ENCODE measurements around the gene SKOR1.

Gene SKOR1

GRCh38 chr15:67794832-67795574 is 30.3 kb upstream of the SKOR1 start:
- DNase-seq: no peak

DNA sequence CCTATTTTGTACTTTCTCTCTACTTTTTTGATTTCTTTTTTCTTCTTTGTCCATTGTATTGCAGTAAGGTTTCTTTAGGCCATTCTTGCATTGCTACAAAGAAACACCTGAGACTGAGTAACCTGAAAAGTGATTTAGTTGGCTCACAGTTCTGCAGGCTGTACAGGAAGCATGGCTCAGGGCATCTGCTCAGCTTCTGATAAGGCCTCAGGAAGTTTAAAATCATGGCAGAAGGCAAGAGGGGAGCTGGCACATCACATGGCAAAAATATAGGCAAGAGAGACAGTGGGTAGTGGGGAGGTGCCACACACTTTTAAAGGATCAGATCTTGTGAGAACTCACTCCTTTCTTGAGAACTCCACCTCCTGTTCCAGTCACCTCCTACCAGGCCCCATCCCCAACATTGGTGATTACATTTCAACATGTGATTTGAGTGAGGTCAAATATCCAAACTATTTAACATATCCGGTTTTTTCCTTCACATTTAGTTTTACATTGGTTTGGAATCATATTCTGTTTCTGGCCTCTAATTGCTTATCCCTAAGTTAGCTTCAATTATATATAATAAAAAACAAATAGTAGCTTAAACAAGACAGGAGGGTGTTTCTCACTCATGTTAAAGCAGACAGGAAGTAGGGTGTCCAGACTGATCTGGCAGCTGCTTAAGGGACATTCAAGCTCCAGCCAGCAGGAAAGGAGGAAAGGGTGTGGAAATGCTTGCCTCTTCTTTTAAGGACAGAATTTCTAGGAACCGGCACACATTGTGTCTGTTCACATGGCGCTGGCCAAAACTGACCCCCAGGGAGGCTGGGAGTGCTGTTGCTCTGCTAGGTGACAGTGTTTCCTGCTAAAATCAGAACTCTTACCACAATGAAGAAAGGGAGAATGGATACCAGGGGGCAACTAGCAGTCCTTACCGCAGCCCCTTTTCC is 28.8 kb upstream of the SKOR1 start:
- DNase-seq: no peak

GRCh38 chr15:67799801-67800205 is 25.5 kb upstream of the SKOR1 start:
- DNase-seq: no peak

DNA sequence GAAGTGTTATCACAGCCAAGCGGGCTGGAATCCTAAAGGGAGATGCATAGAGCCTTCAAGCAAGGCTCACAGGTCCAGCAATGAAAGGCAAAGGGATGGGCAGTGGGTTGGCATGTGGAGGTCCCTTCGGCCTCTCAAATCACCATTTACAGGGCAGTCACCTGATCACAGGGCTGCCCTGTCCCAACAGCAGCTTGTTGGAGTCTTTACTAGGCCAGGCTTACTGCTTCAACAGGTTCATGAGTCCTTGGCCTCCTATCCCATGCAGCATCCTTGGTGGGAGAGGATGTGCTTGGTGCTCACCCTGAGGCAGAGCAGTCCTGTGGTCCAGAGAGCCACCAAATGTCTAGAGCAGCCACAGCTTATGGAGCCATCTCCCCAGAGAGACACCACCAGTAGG is 24.2 kb upstream of the SKOR1 start:
- DNase-seq: no peak

DNA sequence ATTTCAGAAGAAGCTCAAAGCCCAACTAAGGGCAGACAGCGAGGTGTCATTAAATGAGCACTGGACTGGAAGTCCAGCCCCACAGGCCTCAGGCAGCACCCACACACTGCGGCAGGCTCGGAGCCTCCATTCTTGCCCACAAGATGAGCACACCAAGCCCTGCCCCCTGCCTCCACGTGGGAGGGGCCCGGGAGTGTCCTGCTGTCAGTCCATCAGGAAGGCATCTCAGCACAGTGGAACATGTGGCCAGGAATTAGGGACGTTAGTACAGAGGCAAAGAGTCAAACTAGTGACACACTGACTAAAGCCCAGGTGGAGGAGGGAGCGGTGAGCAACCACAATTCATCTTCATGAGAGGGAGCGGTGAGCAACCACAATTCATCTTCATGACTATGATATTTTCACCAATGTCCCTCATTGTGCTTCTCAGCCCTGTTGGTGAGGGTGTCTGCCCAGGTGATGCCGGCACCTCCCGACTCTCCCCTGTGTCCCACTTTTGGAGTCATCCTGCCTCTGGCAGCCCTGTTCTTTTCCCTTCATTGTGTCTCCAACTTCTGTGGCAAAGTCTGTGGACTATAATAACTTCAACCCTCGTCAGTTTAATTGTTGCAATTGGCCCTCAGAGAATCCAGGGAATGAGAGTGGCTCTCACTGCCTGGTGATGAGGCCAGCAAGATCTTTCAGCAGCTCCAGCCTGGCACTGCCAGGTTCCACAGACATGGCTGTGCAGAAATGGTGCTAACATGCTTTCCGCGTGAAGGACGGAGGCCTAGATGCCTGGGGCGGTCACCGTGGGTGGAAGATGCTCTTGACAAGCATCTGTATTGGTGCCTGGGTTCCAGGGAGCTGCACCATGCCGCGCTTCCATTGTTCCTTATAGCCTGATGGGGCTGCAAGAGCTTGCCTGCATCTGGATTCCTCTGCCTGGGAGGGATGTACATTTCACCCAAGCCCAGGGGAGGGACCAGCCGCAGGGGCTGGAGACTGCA is 23.1 kb upstream of the SKOR1 start:
- no peak for DNase-seq

- DNase-seq: no peak
Measured at GRCh38 chr15:67803299-67803698, 22.0 kb upstream of the SKOR1 start.

- peak; percentile 55 for DNase-seq
Measured at GRCh38 chr15:67803996-67804843, 21.1 kb upstream of the SKOR1 start.

GRCh38 chr15:67805008-67805665 is 20.2 kb upstream of the SKOR1 start:
- no peak for DNase-seq

DNA sequence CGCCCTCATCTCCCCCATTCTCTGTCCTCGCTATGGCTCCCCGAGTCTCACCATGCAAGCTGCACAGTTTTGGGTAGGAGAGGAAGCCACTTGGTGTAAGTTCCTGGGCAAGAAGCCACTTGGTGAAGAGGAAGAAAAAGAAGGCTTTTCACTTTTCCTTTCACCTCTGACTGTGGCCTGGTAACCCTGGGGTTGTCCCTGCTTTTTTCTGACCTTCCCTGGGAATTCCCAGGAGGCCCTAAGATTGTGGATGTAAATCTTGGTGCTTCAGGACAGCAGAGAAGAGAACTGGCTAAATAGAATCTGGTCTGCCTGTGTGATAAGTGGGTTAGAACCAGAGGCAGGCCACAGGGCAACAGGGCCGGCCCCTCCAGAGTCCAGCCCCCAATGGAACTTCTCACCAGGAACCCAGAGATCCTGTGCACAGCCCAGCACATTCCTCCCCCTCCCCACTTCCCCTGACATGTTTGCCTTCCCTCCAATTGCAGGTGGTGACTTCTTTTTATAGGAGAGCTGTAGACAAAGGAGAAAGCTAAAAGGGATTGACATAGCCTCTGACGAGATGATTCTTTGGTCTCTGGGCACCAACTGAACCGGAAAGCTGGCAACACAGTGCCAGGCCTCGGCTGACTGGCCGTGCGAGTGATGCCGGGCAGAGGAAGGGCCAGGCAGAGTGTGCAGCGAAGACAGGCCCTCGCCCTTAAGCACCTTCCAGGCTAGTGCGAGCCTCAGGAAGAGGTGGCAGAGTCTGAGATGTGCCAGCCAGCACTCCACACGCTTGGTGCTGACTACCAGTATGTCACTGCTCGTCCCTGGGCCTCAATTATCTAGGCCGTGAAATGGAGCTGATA is 19.4 kb upstream of the SKOR1 start:
- no peak for DNase-seq

- DNase-seq: no peak
Measured at GRCh38 chr15:67806536-67806935, 18.8 kb upstream of the SKOR1 start.

DNA sequence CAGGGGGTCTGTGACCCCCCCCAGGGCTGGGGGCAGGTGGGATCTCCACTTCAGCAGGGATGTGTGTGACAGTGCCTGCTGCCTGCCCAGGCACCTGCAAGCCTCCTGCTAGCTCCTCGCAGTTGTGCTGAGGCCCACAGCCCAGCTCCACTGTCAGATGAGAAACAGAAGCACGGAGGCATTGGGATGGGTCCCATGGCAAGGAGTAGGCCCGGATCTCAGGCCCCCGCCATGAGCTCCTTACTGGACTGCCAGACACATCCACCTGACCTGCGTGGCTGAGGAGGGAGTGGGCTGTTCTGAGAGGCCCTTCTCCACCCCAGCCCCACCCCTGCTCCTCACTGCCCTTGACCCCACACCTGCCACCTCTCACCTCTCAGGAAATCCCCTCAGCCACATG is 18.2 kb upstream of the SKOR1 start:
- no peak for DNase-seq

GRCh38 chr15:67807836-67808235 is 17.5 kb upstream of the SKOR1 start:
- DNase-seq: no peak

GRCh38 chr15:67808821-67809220 is 16.5 kb upstream of the SKOR1 start:
- DNase-seq: no peak

GRCh38 chr15:67809441-67809840 is 15.9 kb upstream of the SKOR1 start:
- DNase-seq: no peak

- DNase-seq: no peak
Measured at GRCh38 chr15:67809866-67810265, 15.4 kb upstream of the SKOR1 start.

GRCh38 chr15:67812241-67812644 is 13.1 kb upstream of the SKOR1 start:
- DNase-seq: no peak

DNA sequence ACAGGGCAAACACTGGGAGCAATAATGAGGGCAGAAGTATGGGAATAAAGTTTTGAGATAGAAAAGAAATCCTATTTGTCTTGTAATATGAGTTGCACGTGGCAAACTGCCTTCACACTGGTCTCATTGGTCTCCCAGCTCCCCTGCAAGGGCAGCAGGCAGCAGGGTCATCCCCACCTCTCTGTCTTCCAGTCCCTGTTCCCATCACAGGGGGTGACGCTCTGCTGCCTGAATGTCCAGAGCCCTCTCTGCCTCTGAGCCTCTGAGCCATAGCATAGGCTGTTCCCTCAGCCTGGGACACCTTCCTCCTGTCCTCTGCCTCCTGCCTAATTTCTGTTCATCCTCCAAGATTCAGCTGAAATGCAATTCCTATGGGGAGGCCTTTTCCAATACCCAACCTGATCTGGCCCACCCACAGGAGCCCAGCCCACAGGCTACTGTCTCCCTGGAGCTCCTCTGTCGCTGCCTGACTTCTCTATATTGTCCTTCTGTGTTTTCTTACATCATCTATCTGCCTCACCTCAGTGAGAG is 12.1 kb upstream of the SKOR1 start:
- DNase-seq: no peak

DNA sequence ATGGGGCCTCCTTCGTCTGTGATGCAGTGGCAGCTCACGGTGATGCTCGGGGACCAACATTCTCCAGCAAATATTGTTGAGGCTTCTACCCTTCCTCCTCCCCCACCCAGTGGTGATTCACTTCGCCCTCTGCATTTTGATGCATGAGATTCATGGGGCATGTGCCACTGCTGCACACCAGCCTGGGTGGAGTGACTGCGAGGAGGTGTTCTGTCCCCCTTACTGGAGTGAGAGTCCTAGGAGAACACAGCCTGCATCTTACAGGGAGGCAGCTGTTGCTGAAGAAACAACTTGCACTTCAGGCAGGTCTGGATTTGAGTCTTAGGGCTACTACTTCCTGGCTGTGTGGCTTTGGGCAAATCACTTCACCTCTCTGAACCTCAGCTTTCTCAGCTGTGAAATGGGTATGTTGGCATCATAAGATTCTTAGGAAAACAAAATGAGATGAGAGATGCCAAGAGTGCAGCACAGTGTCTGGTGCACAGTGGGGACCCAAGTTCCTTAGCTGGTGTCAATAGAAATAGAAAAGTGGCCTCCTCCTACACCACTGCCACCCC is 10.2 kb upstream of the SKOR1 start:
- DNase-seq: no peak

DNA sequence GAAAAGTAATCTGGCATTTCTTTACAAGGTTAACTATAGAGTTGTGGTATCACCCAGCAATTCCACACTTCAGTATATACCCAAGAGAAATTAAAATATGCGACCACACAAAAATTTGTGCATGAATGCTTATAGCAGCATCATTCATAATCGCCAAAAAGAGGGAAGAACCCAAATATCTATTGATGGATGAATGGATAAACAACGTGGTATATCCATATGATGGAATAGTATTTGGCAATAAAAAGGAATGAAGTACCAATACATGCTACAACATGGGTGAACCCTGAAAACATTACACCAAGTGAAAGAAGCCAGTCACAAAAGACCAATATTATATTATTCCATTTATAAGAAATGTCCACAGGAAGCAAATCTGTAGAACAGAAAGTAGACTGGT is 8.6 kb upstream of the SKOR1 start:
- no peak for DNase-seq

DNA sequence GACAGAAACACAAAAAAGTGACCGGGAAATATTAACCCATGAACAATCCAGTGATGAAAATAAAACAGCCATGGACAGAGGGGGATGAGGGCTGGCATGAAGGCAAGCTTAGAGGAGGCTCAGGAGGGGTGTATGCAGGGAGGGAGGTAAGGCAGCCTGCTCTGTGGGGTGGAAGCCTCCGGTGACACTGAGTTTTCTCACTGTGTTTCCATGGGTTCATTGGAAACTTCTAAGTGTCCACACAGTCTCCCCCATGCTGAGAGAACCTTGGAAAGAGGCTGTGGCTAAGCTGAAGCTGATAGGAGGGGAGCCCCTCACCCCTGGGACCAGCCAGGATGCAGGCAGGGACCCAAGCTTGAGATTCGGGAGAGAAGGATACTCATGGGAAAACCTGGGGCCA is 6.8 kb upstream of the SKOR1 start:
- no peak for DNase-seq

Data from NCI-H1694 treated with DMSO at 0.1 percent for 48 hours (cell line).